Body of pancreas (tissue), 4 donors: ENCODE measurements around the gene ZFC3H1. TPM values are rescaled to one million over a fixed set of nuclear protein-coding genes. Genes with fewer than 3 reads are reported as not detected.

Source experiments
- ATAC-seq: fragments of 150-250 bp; one replicate; pipeline ENCODE4 v1.9.1; 2016
- DNase-seq, 4 donors: peaks; one replicate each; pipeline ENCODE4 v3.0.0-alpha.2; 2019
- H3K27ac ChIP-seq, 4 donors: fragments of 200-600 bp; sonication (generic); 1 replicate in 3 of 4; 2 replicates in 1 of 4; pipeline versions ENCODE4 v1.5.1 to v1.6.1; 2016 to 2019; ENCODE audit warnings: mild to moderate bottlenecking in 1 of 4, mixed read lengths in 1 of 4, moderate library complexity in 1 of 4
- H3K27me3 ChIP-seq, 2 donors: fragments of 200-600 bp; sonication (generic); one replicate each; pipeline ENCODE4 v1.6.0; 2016; ENCODE audit warnings: mild to moderate bottlenecking in 1 of 2
- H3K36me3 ChIP-seq, 2 donors: fragments of 200-600 bp; sonication (generic); replicated peaks in 1 of 2; 2 replicates each; pipeline ENCODE4 v1.5.1; 2016; ENCODE audit warnings: low read depth in 2 of 2; ENCODE audit not compliant: insufficient read depth in 1 of 2
- H3K4me1 ChIP-seq: fragments of 200-600 bp; sonication (generic); one replicate; pipeline ENCODE4 v1.6.0; 2016
- H3K4me3 ChIP-seq, 2 donors: fragments of 200-600 bp; sonication (generic); 1 replicate in 1 of 2; 2 replicates in 1 of 2; pipeline ENCODE4 v1.5.1; 2016 to 2019
- H3K9me3 ChIP-seq, 3 donors: fragments of 200-600 bp; sonication (generic); 1 replicate in 2 of 3; 2 replicates in 1 of 3; pipeline ENCODE4 v1.5.1; 2016
- CTCF ChIP-seq, 7 experiments: fragments of 450-650 bp in 4 of 7; fragments of 200-600 bp in 3 of 7; sonication (generic) in 3 of 7; IDR thresholded peaks; one replicate each; pipeline ENCODE4 v1.5.1; 2016 to 2019; ENCODE audit warnings: antibody characterized with exemption in 7 of 7
- POLR2A ChIP-seq, 3 donors: fragments of 450-650 bp; IDR thresholded peaks; one replicate each; pipeline ENCODE4 v1.6.1; 2016; ENCODE audit warnings: antibody characterized with exemption in 3 of 3, mild to moderate bottlenecking in 2 of 3
- WGBS, 2 donors: methylation state at CpG; one replicate each; pipeline ENCODE4 v1.1.5; 2017; 5-methylcytosine and 5-hydroxymethylcytosine counted together
- intact Hi-C: fragments of 100-400 bp; cut with DNase I; formaldehyde crosslinking; loops from one replicate; pipeline ENCODE4 v1.15.1; 2023
- total RNA-seq, 2 donors: library from RNA; depleted of rRNA; stranded (reverse); fragments of >200 nt; gene quantifications; one replicate each; pipeline ENCODE4 v1.1.0, GENCODE V29; 2016

Gene ZFC3H1
- total RNA-seq, 2 donors from 2014 or later = 36.1 to 116 TPM

GRCh38 chr12:71592841-71593240 is 70.8 kb downstream of the ZFC3H1 start:
- 42 to 46% methylated on average over 3 of the region's 3 CpGs for WGBS, 2 donors
- Histone ChIP-seq H3K4me1 (peaks cover 8% of the 10 kb centered on the region), H3K4me3 (no peak overlapping the region), H3K27me3 (no peaks in the 10 kb centered on the region), H3K27ac (no peak overlapping the region), H3K36me3 (no peaks in the 10 kb centered on the region), H3K9me3 (no peaks in the 10 kb centered on the region)
- TF ChIP-seq POLR2A (IDR thresholded peaks at IDR 0.05) (no peak), CTCF (IDR thresholded peaks at IDR 0.05) (no peak)
- ATAC-seq = no peak
- intact Hi-C loops = no loop called here
- no peak for DNase-seq

GRCh38 chr12:71591601-71592000 is 72.0 kb downstream of the ZFC3H1 start:
- H3K9me3 ChIP-seq = no peaks in the 10 kb centered on the region
- H3K27me3 ChIP-seq = no peaks in the 10 kb centered on the region
- H3K4me3 ChIP-seq = no peak overlapping the region
- peaks cover 8% of the 10 kb centered on the region for H3K4me1 ChIP-seq
- no peak for ATAC-seq
- WGBS, 2 donors = 39 to 49% methylated on average over 2 of the region's 2 CpGs
- no peak for DNase-seq
- TF ChIP-seq POLR2A (IDR thresholded peaks at IDR 0.05) (no peak), CTCF (IDR thresholded peaks at IDR 0.05) (no peak)
- H3K27ac ChIP-seq = no peak overlapping the region
- intact Hi-C loops = no loop called here
- H3K36me3 ChIP-seq = no peaks in the 10 kb centered on the region

DNA sequence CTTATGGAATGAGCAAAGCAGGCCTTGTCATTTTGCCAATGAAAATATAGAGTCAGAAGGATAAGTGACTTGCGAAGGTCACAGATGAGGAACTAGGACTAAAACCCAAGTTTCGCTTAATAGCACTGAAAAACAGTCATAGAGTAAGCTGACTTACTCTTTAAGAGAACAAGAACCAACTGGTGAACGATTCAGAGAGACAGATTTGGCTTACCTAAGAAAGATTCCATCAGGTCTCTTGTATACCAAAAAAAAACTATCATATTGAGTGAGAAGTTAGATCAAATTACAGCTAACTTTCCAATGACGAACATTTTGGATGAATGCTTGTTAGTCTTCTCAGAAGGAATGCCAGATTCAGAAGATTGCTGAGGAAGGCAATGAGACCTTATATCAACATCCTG is 74.2 kb downstream of the ZFC3H1 start:
- Histone ChIP-seq H3K36me3 (no peaks in the 10 kb centered on the region), H3K27ac (no peak overlapping the region), H3K4me3 (no peak overlapping the region), H3K4me1 (peaks cover 8% of the 10 kb centered on the region), H3K9me3 (no peaks in the 10 kb centered on the region), H3K27me3 (no peaks in the 10 kb centered on the region)
- intact Hi-C loops = no loop called here
- 26 to 40% methylated on average over 4 of the region's 4 CpGs for WGBS, 2 donors
- peak in 1 of 4 donors; percentile 7 for DNase-seq
- TF ChIP-seq POLR2A (IDR thresholded peaks at IDR 0.05) (no peak), CTCF (IDR thresholded peaks at IDR 0.05) (no peak)
- ATAC-seq = peak; percentile 50

GRCh38 chr12:71587012-71587411 is 76.6 kb downstream of the ZFC3H1 start:
- intact Hi-C loops = no loop called here
- H3K9me3 ChIP-seq = no peaks in the 10 kb centered on the region
- ATAC-seq = no peak
- H3K4me3 ChIP-seq = no peak overlapping the region
- H3K4me1 ChIP-seq = peaks cover 8% of the 10 kb centered on the region
- WGBS, 2 donors = 75 to 86% methylated on average over 2 of the region's 2 CpGs
- H3K36me3 ChIP-seq = no peaks in the 10 kb centered on the region
- DNase-seq = no peak
- H3K27me3 ChIP-seq = no peaks in the 10 kb centered on the region
- no peak for TF ChIP-seq POLR2A (IDR thresholded peaks at IDR 0.05)
- no peak for TF ChIP-seq CTCF (IDR thresholded peaks at IDR 0.05)
- H3K27ac ChIP-seq = no peak overlapping the region

DNA sequence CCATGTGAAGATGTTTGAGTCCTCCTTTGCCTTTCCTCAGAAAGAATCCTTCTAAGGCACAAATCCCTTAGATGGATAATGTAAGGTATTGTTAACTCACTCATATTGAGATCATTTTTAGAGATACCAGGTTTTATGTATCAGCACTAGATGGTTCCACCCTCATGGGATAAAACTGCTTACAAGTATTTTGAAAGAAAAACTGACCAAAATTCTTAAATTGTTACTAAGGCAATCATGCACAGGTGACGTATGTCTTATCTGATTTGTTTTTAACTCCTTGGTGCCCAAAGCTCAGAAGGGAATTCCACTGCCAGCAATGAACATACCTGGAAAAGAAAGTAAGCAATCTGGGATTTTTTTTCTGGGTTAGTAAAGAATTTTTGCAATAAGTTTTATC is 78.4 kb downstream of the ZFC3H1 start:
- no peak for DNase-seq
- TF ChIP-seq CTCF (IDR thresholded peaks at IDR 0.05) (no peak), POLR2A (IDR thresholded peaks at IDR 0.05) (no peak)
- H3K27ac ChIP-seq = no peak overlapping the region
- no peaks in the 10 kb centered on the region for H3K27me3 ChIP-seq
- 19 to 24% methylated on average over 1 of the region's 1 CpG for WGBS, 2 donors
- no peak overlapping the region for H3K4me3 ChIP-seq
- peaks cover 8% of the 10 kb centered on the region for H3K4me1 ChIP-seq
- ATAC-seq = no peak
- H3K9me3 ChIP-seq = no peaks in the 10 kb centered on the region
- intact Hi-C loops = no loop called here
- no peaks in the 10 kb centered on the region for H3K36me3 ChIP-seq
